Stomach (tissue), 4 donors: Measurements from ENCODE around the gene UNC119B.

Experiments used
- CTCF ChIP-seq, 7 experiments: fragments of 450-650 bp in 4 of 7; fragments of 200-600 bp in 3 of 7; sonication (generic) in 3 of 7; IDR thresholded peaks; one replicate each; pipeline ENCODE4 v1.5.1; 2016 to 2019; ENCODE audit warnings: antibody characterized with exemption in 7 of 7, control low read depth in 2 of 7, mild to moderate bottlenecking in 1 of 7
- POLR2AphosphoS5 ChIP-seq, 3 donors: sonication (generic); formaldehyde crosslinking; IDR thresholded peaks; one replicate each; pipeline ENCODE4 v1.6.1; 2016; ENCODE audit warnings: antibody characterized with exemption in 3 of 3

- no peak for TF ChIP-seq CTCF (IDR thresholded peaks at IDR 0.05)
- TF ChIP-seq POLR2AphosphoS5 (IDR thresholded peaks at IDR 0.05), result no peak
These were observed 44.5 kb downstream of the UNC119B start for GRCh38 chr12:120754792-120755191.
